Panc1 (cell line): ENCODE measurements around the gene TTPAL. TPM values are rescaled to one million over a fixed set of nuclear protein-coding genes. Genes with fewer than 3 reads are reported as not detected.
A peak's percentile ranks its signal among the peaks of the same experiment; 100 is the strongest.

ENCODE experiments used
- ATAC-seq: fragments of 200-7000 bp; cut with Tn5 transposase; 2 replicates; pipeline ENCODE4 v1.9.1; 2020; ENCODE audit warnings: mild to moderate bottlenecking, moderate library complexity
- Bru-seq: library from RNA; stranded (reverse); fragments of 400-500 nt; gene quantifications from one replicate; lab custom pipeline; 2021; lab: Mats Ljungman, UMichigan
- BruChase-seq, 2 experiments: library from RNA; stranded (reverse); fragments of 400-500 nt; gene quantifications; one replicate each; lab custom pipeline; 2021; lab: Mats Ljungman, UMichigan
- BruUV-seq: library from RNA; stranded (reverse); fragments of 400-500 nt; replicated peaks from 2 replicates; lab custom pipeline; 2021; lab: Mats Ljungman, UMichigan
- CTCF ChIA-PET: fragments of 300-600 bp; sonication (Branson Sonifier 250); formaldehyde crosslinking; loops from one replicate; lab custom pipeline; 2022; ENCODE audit warnings: antibody characterized with exemption; lab: Charles Lee
- POLR2A ChIA-PET: fragments of 300-600 bp; sonication (Branson Sonifier 250); formaldehyde crosslinking; loops from one replicate; lab custom pipeline; 2022; ENCODE audit warnings: antibody characterized with exemption; lab: Charles Lee
- DNase-seq: peaks from one replicate; pipeline ENCODE4 v3.0.0-alpha.2; 2010; ENCODE audit warnings: low read depth, low spot score
- H3K27ac ChIP-seq: 2 replicates; pipeline ENCODE4 v1.5.1; 2011; ENCODE audit warnings: mild to moderate bottlenecking, low read length, inconsistent platforms
- H3K27me3 ChIP-seq: fragments of 200-500 bp; sonication (Bioruptor generic); 2 replicates; pipeline ENCODE4 v1.6.0; 2014; ENCODE audit warnings: low read length, inconsistent platforms; ENCODE audit not compliant: control insufficient read depth, insufficient read depth
- H3K36me3 ChIP-seq: fragments of 200-500 bp; sonication (Bioruptor generic); 2 replicates; pipeline ENCODE4 v1.5.1; 2014; ENCODE audit warnings: inconsistent platforms, mild to moderate bottlenecking, low read length, moderate library complexity; ENCODE audit not compliant: control insufficient read depth, insufficient read depth
- H3K4me1 ChIP-seq: 2 replicates; pipeline ENCODE4 v1.5.1; 2011; ENCODE audit warnings: inconsistent platforms, mild to moderate bottlenecking, low read length, moderate library complexity; ENCODE audit not compliant: control insufficient read depth, insufficient read depth
- H3K4me3 ChIP-seq, 2 experiments: 2 replicates each; pipeline ENCODE4 v1.5.1; 2011 to 2012; ENCODE audit warnings: low read depth in 2 of 2, low read length in 2 of 2, mild to moderate bottlenecking in 2 of 2, inconsistent platforms in 1 of 2, moderate library complexity in 1 of 2
- H3K9me3 ChIP-seq: fragments of 200-500 bp; sonication (Bioruptor generic); 2 replicates; pipeline ENCODE4 v1.5.1; 2014; ENCODE audit warnings: low read depth, mild to moderate bottlenecking, inconsistent platforms, low read length, moderate library complexity; ENCODE audit not compliant: control insufficient read depth, insufficient read depth
- POLR2AphosphoS5 ChIP-seq: IDR thresholded peaks from 2 replicates; pipeline ENCODE4 v1.6.1; 2012; ENCODE audit warnings: mild to moderate bottlenecking, low read depth, low read length, moderate library complexity
- SIN3A ChIP-seq: IDR thresholded peaks from 2 replicates; pipeline ENCODE4 v1.6.1; 2012; ENCODE audit warnings: low read depth, mild to moderate bottlenecking, low read length, moderate library complexity, borderline replicate concordance; ENCODE audit not compliant: insufficient read depth
- TCF7L2 ChIP-seq: IDR thresholded peaks from 2 replicates; pipeline ENCODE4 v1.6.1; 2011; ENCODE audit warnings: mild to moderate bottlenecking, low read depth, low read length, inconsistent platforms
- in situ Hi-C: cut with HindIII; loops from 2 replicates; pipeline ENCODE4 v1.10.0; 2016; ENCODE audit warnings: low sequenced_read_pairs, low pct_unique_long_range_greater_than_20kb
- intact Hi-C: fragments of 100-400 bp; cut with micrococcal nuclease; formaldehyde crosslinking; loops from one replicate; pipeline ENCODE4 v1.10.0; 2022; ENCODE audit not compliant: unreplicated experiment
- long read RNA-seq: library from polyadenylated mRNA; unstranded; transcript quantifications from one replicate; pipeline ENCODE4 v2.0.0, GENCODE V29; 2021; ENCODE audit not compliant: unreplicated experiment
- polyA plus RNA-seq: library from polyadenylated mRNA; unstranded; fragments of >200 nt; gene quantifications from one replicate; pipeline ENCODE4 v1.2.1, GENCODE V29; 2012; ENCODE audit warnings: missing spikeins; ENCODE audit not compliant: insufficient read length
- total RNA-seq: library from RNA; stranded (reverse); gene quantifications from one replicate; pipeline ENCODE4 v1.2.1, GENCODE V29; 2021; ENCODE audit not compliant: unreplicated experiment
- TF ChIP-seq, protein P1 (sequence below), 2 experiments: IDR thresholded peaks; 2 replicates each; pipeline ENCODE4 v1.6.1; 2011 to 2012; ENCODE audit warnings: low read depth in 2 of 2, control low read depth in 1 of 2, low read length in 1 of 2, mild to moderate bottlenecking in 1 of 2, moderate library complexity in 1 of 2; ENCODE audit not compliant: insufficient read depth in 1 of 2
- TF ChIP-seq, protein P2 (sequence below): fragments of 450-650 bp; IDR thresholded peaks from 2 replicates; pipeline ENCODE4 v1.5.1; 2017; ENCODE audit warnings: mild to moderate bottlenecking

Gene TTPAL, protein sequence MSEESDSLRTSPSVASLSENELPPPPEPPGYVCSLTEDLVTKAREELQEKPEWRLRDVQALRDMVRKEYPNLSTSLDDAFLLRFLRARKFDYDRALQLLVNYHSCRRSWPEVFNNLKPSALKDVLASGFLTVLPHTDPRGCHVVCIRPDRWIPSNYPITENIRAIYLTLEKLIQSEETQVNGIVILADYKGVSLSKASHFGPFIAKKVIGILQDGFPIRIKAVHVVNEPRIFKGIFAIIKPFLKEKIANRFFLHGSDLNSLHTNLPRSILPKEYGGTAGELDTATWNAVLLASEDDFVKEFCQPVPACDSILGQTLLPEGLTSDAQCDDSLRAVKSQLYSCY
- total RNA-seq (37.4 TPM), Bru-seq, nascent RNA (percentile 78 among the genes with signal in this experiment), BruChase-seq, experiment 1, labeled RNA remaining after a 2-hour chase (percentile 93 among the genes with signal in this experiment), BruChase-seq, experiment 2, labeled RNA remaining after a 6-hour chase (percentile 96 among the genes with signal in this experiment)
- 19.1 TPM for polyA plus RNA-seq
- long read RNA-seq, full-length matches to known transcripts = 11 of 56 reads
- long read RNA-seq, partial matches to known transcripts = 1 of 56 reads
- long read RNA-seq, other reads (novel, unspliced or antisense) = 44 of 56 reads

DNA sequence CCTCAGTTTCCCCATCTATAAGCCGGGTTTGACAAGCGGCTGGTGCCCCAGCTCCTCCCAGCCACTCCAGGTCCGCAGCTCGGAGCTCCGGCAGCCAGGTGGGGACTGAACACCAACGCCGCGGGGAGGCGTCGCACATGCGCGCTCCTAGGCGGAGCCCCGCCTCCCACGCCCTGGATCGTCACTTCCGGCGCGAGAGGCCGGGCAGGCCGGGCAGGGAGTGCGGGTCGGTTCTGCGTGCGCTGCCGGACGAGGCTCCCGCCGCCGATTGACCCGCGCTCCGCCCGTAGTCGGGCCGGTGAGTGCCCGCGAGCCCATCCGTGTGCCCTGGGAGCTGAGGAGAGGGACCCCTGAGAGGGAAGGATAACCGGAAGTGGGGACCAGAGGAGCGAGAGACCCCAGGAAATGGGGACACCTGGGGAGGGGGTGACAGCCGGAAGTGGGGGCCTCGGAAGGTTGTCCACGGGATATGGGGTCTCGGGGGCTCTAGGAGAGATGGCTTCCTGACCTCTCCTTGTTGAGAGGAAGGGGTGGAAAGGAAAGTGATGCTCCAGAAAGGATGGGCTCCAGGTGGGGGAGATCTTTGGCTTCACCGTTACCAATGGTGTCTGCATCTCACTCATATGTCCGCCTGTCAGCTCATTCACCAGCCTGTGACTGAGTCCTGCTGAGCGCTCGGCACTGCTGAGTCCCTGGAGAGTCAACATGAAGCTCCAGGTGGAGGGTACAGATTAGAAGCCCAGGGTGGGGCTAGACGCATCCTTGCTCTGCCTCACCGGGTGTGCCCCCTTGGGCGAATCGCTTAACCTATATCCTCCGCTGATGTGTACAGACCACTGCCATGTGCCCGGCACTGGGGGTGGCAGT lies at the start of gene TTPAL:
Gene TTPAL (plus strand): TSS at position 181 of the 867 bp plus-strand sequence. CDS start 4,126 bp downstream, outside the sequence.
- TF ChIP-seq POLR2AphosphoS5 = peak; percentile 95
- 0 out of 2 replicates have a peak, but pooled peaks have one; percentile 55 for TF ChIP-seq SIN3A
- TF ChIP-seq, protein P1, sequence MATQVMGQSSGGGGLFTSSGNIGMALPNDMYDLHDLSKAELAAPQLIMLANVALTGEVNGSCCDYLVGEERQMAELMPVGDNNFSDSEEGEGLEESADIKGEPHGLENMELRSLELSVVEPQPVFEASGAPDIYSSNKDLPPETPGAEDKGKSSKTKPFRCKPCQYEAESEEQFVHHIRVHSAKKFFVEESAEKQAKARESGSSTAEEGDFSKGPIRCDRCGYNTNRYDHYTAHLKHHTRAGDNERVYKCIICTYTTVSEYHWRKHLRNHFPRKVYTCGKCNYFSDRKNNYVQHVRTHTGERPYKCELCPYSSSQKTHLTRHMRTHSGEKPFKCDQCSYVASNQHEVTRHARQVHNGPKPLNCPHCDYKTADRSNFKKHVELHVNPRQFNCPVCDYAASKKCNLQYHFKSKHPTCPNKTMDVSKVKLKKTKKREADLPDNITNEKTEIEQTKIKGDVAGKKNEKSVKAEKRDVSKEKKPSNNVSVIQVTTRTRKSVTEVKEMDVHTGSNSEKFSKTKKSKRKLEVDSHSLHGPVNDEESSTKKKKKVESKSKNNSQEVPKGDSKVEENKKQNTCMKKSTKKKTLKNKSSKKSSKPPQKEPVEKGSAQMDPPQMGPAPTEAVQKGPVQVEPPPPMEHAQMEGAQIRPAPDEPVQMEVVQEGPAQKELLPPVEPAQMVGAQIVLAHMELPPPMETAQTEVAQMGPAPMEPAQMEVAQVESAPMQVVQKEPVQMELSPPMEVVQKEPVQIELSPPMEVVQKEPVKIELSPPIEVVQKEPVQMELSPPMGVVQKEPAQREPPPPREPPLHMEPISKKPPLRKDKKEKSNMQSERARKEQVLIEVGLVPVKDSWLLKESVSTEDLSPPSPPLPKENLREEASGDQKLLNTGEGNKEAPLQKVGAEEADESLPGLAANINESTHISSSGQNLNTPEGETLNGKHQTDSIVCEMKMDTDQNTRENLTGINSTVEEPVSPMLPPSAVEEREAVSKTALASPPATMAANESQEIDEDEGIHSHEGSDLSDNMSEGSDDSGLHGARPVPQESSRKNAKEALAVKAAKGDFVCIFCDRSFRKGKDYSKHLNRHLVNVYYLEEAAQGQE (IDR thresholded peaks at IDR 0.05; ENCODE audit: insufficient read depth in 1 of 2, low read depth in 2 of 2, low read length in 1 of 2) = no peak
- no peak for TF ChIP-seq TCF7L2
- TF ChIP-seq, protein P2, sequence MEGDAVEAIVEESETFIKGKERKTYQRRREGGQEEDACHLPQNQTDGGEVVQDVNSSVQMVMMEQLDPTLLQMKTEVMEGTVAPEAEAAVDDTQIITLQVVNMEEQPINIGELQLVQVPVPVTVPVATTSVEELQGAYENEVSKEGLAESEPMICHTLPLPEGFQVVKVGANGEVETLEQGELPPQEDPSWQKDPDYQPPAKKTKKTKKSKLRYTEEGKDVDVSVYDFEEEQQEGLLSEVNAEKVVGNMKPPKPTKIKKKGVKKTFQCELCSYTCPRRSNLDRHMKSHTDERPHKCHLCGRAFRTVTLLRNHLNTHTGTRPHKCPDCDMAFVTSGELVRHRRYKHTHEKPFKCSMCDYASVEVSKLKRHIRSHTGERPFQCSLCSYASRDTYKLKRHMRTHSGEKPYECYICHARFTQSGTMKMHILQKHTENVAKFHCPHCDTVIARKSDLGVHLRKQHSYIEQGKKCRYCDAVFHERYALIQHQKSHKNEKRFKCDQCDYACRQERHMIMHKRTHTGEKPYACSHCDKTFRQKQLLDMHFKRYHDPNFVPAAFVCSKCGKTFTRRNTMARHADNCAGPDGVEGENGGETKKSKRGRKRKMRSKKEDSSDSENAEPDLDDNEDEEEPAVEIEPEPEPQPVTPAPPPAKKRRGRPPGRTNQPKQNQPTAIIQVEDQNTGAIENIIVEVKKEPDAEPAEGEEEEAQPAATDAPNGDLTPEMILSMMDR = no peak; the same call in 1 of the 2 replicates
- H3K36me3 ChIP-seq = no peaks in the 10 kb centered on the region
- H3K4me1 ChIP-seq = peaks cover 8% of the 10 kb centered on the region; the same call in 1 of the 2 replicates
- intact Hi-C loops = no loop called here
- DNase-seq (peak; percentile 55), ATAC-seq (peak; percentile 99)
- in situ Hi-C loops = no loop called here
- ChIA-PET POLR2A (interaction anchor here (0.6 to 0.7 kb wide), 3 partner anchors 10 to 801 kb away, joined by 3 to 4 read pairs (median 3); no protein-coding TSS in a partner anchor), CTCF (interaction anchor here (0.7 kb wide), 1 partner anchor 18 kb away, joined by 3 read pairs; no protein-coding TSS in a partner anchor)
- no peaks in the 10 kb centered on the region for H3K27me3 ChIP-seq
- peak within 1 kb of the TSS; percentile 84 to 98 for H3K4me3 ChIP-seq
- peak within 1 kb of the TSS; percentile 91 for H3K27ac ChIP-seq
- no peaks in the 10 kb centered on the region for H3K9me3 ChIP-seq
- no TSS peak for BruUV-seq

DNA sequence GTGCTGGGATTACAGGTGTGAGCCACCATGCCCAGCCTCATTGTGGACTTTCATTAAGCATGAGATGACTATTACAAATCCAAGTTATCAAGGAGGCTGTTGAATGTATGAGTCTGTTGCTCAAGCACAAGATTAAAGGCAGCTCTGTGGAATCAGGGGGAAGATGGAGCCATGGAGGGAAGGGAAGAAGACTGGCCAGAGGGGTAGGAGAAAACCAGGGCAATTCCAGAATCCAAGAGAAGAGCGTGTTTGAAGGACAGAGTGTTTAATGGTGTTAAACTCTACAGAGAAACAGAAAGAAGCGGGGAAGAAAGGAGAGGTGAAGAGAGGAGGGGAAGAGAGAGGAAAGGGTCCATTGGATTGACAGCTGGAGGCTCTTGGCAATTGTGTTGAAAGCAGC lies 49.8 kb upstream of the TTPAL start:
- BruUV-seq = no TSS peak
- H3K27me3 ChIP-seq = no peaks in the 10 kb centered on the region; the same call in 1 of the 2 replicates
- in situ Hi-C loops = no loop called here
- no peaks in the 10 kb centered on the region for H3K9me3 ChIP-seq
- intact Hi-C loops = no loop called here
- no peak overlapping the region for H3K27ac ChIP-seq
- ChIA-PET CTCF (no interaction called here), POLR2A (no interaction called here)
- no peak for ATAC-seq
- TF ChIP-seq TCF7L2 = no peak
- no peak for TF ChIP-seq SIN3A
- TF ChIP-seq, protein P1 (IDR thresholded peaks at IDR 0.05; ENCODE audit: insufficient read depth in 1 of 2, low read depth in 2 of 2, low read length in 1 of 2) = no peak
- TF ChIP-seq, protein P2 = no peak
- no peak for TF ChIP-seq POLR2AphosphoS5
- no peak overlapping the region for H3K4me3 ChIP-seq
- DNase-seq = no peak
- H3K4me1 ChIP-seq = no peaks in the 10 kb centered on the region
- H3K36me3 ChIP-seq = no peaks in the 10 kb centered on the region
